ENCODE results near the gene COL18A1. TPM values are rescaled to one million over a fixed set of nuclear protein-coding genes. Genes with fewer than 3 reads are reported as not detected.

COL18A1 gene
- total and polyA plus RNA-seq, 4 donors = 44.9 to 308 (median 232) TPM

DNA sequence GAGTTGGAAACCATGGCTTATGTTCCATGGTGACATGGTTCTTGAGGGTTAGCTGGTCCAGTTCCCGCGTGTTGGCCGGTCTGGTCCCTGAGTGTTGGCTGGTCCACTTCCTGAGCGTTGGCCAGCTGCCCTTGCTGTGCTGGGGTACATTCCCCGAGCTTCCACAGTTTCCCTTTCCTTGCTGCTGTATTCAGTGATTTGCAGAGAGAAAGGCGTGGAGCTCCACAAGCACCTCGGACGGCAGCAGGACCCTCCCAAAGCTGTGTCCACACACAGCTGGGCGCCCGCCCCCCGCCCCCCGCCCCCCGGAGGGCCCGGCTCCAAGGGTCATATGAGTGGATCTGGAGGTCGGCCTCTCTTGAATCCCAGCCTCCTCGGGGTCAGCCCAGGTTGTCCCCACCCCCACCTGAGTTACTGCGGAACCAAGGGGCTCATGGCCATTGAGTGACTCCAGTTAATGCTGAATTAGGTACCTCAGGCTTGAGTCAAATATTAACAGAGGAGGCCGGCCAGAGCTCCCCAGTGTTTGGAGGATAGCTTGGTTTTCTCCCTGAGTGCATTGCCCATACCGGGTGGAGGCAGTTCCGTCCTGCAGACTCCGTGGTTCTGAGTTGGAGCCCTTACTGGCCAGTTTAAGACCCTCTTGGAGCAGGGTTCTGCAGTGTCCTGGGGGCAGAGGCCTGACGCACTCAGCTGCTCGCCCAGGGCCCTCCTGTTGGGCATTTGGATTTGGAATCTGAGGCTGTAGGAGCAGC, 18.4 kb downstream of the COL18A1 start:
- no peak overlapping the region for H3K27ac ChIP-seq (ENCODE audit: low read depth in 1 of 2, low read length in 2 of 2)
- H3K36me3 ChIP-seq (ENCODE audit: control insufficient read depth in 4 of 4, insufficient read depth in 3 of 4, low read depth in 1 of 4, low read length in 3 of 4) = no peaks in the 10 kb centered on the region
- H3K27me3 ChIP-seq (ENCODE audit: control insufficient read depth in 4 of 4, insufficient read depth in 4 of 4, low read length in 3 of 4) = no peaks in the 10 kb centered on the region
- no peaks in the 10 kb centered on the region for H3K4me1 ChIP-seq (ENCODE audit: control insufficient read depth in 4 of 4, insufficient read depth in 4 of 4, low read length in 3 of 4)
- H3K9me3 ChIP-seq (ENCODE audit: control insufficient read depth in 4 of 4, low read length in 3 of 4) = no peaks in the 10 kb centered on the region
- peak; percentile 72 for DNase-seq (ENCODE audit: low spot score)
- 67% methylated on average over 23 of the region's 23 CpGs for WGBS
- TF ChIP-seq GABPA (IDR thresholded peaks at IDR 0.05 in 1 of 2, conservative IDR thresholded peaks at IDR 0.05 in 1 of 2) = no peak
- TF ChIP-seq RAD21 (IDR thresholded peaks at IDR 0.05) = no peak
- no peak for TF ChIP-seq ZBTB33 (IDR thresholded peaks at IDR 0.05)
- no peak overlapping the region for H3K4me3 ChIP-seq (ENCODE audit: low read depth in 1 of 3, low read length in 3 of 3)
- no peak overlapping the region for H3K9ac ChIP-seq (ENCODE audit: low read depth in 1 of 2, low read length in 2 of 2)

GRCh38 chr21:45423968-45424853, 19.2 kb downstream of the COL18A1 start:
- Histone ChIP-seq H3K9me3 (ENCODE audit: control insufficient read depth in 4 of 4, low read length in 3 of 4) (no peaks in the 10 kb centered on the region), H3K36me3 (ENCODE audit: control insufficient read depth in 4 of 4, insufficient read depth in 3 of 4, low read depth in 1 of 4, low read length in 3 of 4) (no peaks in the 10 kb centered on the region), H3K27me3 (ENCODE audit: control insufficient read depth in 4 of 4, insufficient read depth in 4 of 4, low read length in 3 of 4) (no peaks in the 10 kb centered on the region), H3K4me1 (ENCODE audit: control insufficient read depth in 4 of 4, insufficient read depth in 4 of 4, low read length in 3 of 4) (no peaks in the 10 kb centered on the region), H3K4me3 (ENCODE audit: low read depth in 1 of 3, low read length in 3 of 3) (no peak overlapping the region), H3K9ac (ENCODE audit: low read depth in 1 of 2, low read length in 2 of 2) (no peak overlapping the region), H3K27ac (ENCODE audit: low read depth in 1 of 2, low read length in 2 of 2) (no peak overlapping the region)
- no peak for DNase-seq (ENCODE audit: low spot score)
- TF ChIP-seq JUND (IDR thresholded peaks at IDR 0.05) = no peak
- TF ChIP-seq RXRA (IDR thresholded peaks at IDR 0.05) = no peak
- TF ChIP-seq TAF1 (conservative IDR thresholded peaks at IDR 0.05) = no peak
- no peak for TF ChIP-seq ZBTB33 (IDR thresholded peaks at IDR 0.05)
- TF ChIP-seq NR2F2 (IDR thresholded peaks at IDR 0.05) = no peak
- no peak for TF ChIP-seq FOXA1 (IDR thresholded peaks at IDR 0.05)
- no peak for TF ChIP-seq CTCF (IDR thresholded peaks at IDR 0.05; ENCODE audit: low read depth, low read length, missing input control)
- TF ChIP-seq, protein P1, sequence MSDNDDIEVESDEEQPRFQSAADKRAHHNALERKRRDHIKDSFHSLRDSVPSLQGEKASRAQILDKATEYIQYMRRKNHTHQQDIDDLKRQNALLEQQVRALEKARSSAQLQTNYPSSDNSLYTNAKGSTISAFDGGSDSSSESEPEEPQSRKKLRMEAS (IDR thresholded peaks at IDR 0.05) = no peak
- TF ChIP-seq FOXA2 (IDR thresholded peaks at IDR 0.05) = no peak
- no peak for TF ChIP-seq HNF4G (IDR thresholded peaks at IDR 0.05)
- TF ChIP-seq GABPA (IDR thresholded peaks at IDR 0.05 in 1 of 2, conservative IDR thresholded peaks at IDR 0.05 in 1 of 2) = no peak
- TF ChIP-seq YY1 (IDR thresholded peaks at IDR 0.05) = no peak
- TF ChIP-seq HNF4A (conservative IDR thresholded peaks at IDR 0.05) = no peak
- no peak for TF ChIP-seq SP1 (IDR thresholded peaks at IDR 0.05)
- TF ChIP-seq, protein P2, sequence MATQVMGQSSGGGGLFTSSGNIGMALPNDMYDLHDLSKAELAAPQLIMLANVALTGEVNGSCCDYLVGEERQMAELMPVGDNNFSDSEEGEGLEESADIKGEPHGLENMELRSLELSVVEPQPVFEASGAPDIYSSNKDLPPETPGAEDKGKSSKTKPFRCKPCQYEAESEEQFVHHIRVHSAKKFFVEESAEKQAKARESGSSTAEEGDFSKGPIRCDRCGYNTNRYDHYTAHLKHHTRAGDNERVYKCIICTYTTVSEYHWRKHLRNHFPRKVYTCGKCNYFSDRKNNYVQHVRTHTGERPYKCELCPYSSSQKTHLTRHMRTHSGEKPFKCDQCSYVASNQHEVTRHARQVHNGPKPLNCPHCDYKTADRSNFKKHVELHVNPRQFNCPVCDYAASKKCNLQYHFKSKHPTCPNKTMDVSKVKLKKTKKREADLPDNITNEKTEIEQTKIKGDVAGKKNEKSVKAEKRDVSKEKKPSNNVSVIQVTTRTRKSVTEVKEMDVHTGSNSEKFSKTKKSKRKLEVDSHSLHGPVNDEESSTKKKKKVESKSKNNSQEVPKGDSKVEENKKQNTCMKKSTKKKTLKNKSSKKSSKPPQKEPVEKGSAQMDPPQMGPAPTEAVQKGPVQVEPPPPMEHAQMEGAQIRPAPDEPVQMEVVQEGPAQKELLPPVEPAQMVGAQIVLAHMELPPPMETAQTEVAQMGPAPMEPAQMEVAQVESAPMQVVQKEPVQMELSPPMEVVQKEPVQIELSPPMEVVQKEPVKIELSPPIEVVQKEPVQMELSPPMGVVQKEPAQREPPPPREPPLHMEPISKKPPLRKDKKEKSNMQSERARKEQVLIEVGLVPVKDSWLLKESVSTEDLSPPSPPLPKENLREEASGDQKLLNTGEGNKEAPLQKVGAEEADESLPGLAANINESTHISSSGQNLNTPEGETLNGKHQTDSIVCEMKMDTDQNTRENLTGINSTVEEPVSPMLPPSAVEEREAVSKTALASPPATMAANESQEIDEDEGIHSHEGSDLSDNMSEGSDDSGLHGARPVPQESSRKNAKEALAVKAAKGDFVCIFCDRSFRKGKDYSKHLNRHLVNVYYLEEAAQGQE (IDR thresholded peaks at IDR 0.05) = no peak
- no peak for TF ChIP-seq EGR1 (IDR thresholded peaks at IDR 0.05; ENCODE audit: low read depth in 2 of 2)
- no peak for TF ChIP-seq ATF3 (IDR thresholded peaks at IDR 0.05)
- TF ChIP-seq RAD21 (IDR thresholded peaks at IDR 0.05) = no peak
- 92% methylated on average over 32 of the region's 32 CpGs for WGBS

Data from liver (tissue), 9 donors.